Measurements from ENCODE around the gene NKAIN1.

- TF ChIP-seq, protein P1, sequence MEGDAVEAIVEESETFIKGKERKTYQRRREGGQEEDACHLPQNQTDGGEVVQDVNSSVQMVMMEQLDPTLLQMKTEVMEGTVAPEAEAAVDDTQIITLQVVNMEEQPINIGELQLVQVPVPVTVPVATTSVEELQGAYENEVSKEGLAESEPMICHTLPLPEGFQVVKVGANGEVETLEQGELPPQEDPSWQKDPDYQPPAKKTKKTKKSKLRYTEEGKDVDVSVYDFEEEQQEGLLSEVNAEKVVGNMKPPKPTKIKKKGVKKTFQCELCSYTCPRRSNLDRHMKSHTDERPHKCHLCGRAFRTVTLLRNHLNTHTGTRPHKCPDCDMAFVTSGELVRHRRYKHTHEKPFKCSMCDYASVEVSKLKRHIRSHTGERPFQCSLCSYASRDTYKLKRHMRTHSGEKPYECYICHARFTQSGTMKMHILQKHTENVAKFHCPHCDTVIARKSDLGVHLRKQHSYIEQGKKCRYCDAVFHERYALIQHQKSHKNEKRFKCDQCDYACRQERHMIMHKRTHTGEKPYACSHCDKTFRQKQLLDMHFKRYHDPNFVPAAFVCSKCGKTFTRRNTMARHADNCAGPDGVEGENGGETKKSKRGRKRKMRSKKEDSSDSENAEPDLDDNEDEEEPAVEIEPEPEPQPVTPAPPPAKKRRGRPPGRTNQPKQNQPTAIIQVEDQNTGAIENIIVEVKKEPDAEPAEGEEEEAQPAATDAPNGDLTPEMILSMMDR (conservative IDR thresholded peaks at IDR 0.05; ENCODE audit: low read depth, low read length): no peak
- TF ChIP-seq EZH2 (IDR thresholded peaks at IDR 0.05; ENCODE audit: low read length, unreplicated experiment): no peak
Measured at GRCh38 chr1:31164291-31164690, 75.4 kb downstream of the NKAIN1 start.
